ENCODE measurements around the gene SLC10A1.

GRCh38 chr14:69811868-69812252, 14.8 kb upstream of the SLC10A1 start:
- no peak for TF ChIP-seq CTCF (IDR thresholded peaks at IDR 0.05; ENCODE audit: low read depth, low read length, missing input control)
- no peak for TF ChIP-seq NR2F2 (IDR thresholded peaks at IDR 0.05)
- no peak for TF ChIP-seq REST (IDR thresholded peaks at IDR 0.05)
- TF ChIP-seq MAX (IDR thresholded peaks at IDR 0.05) = no peak
- TF ChIP-seq JUND (IDR thresholded peaks at IDR 0.05) = no peak
- no peak for TF ChIP-seq YY1 (IDR thresholded peaks at IDR 0.05)
- no peak for TF ChIP-seq RAD21 (IDR thresholded peaks at IDR 0.05)
- no peak for TF ChIP-seq ZBTB33 (IDR thresholded peaks at IDR 0.05)
- no peak for TF ChIP-seq EGR1 (IDR thresholded peaks at IDR 0.05; ENCODE audit: low read depth in 2 of 2)
- TF ChIP-seq TAF1 (conservative IDR thresholded peaks at IDR 0.05) = no peak
- no peak for TF ChIP-seq FOXA2 (IDR thresholded peaks at IDR 0.05)
- TF ChIP-seq GABPA (IDR thresholded peaks at IDR 0.05 in 1 of 2, conservative IDR thresholded peaks at IDR 0.05 in 1 of 2) = no peak
- TF ChIP-seq FOXA1 (IDR thresholded peaks at IDR 0.05) = no peak
